ENCODE data around the gene CTXN3.

DNA sequence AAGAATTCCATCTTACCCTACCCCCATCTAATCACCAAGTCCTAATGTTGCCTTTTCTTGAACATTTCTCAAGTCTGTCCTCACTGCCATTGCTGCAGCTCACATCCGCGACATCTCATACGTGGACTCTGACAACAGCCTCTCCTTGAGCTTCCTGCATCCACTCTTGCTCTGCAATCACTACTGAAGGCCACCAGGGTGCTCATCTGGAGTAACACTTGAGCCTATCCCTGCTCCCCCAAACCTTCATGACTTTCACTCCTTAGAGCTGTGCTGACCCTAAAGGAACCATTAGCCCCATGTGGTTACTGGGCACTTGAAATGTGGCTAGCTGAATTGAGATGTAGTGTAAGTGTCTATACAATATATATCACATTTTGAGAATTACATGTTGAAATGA, 46.4 kb upstream of the CTXN3 start:
- no peak for TF ChIP-seq MAX (IDR thresholded peaks at IDR 0.05; ENCODE audit: low read depth, low read length)
- no peak for TF ChIP-seq BRCA1 (IDR thresholded peaks at IDR 0.05; ENCODE audit: low read depth, low read length)
- TF ChIP-seq CREB1 (IDR thresholded peaks at IDR 0.05; ENCODE audit: low read depth) = no peak
- no peak for TF ChIP-seq JUNB (IDR thresholded peaks at IDR 0.05)
- no peak for TF ChIP-seq MYC (IDR thresholded peaks at IDR 0.05; ENCODE audit: insufficient read depth, insufficient read length, insufficient replicate concordance, low read length, severe bottlenecking)
- no peak for TF ChIP-seq SMC3 (IDR thresholded peaks at IDR 0.05; ENCODE audit: borderline replicate concordance, low read length)
